Activated CD8-positive, alpha-beta memory T cell treated with anti-CD3 and anti-CD28 coated beads, Interleukin-2, amount 50 U/mL, for 4 hours (primary cell): ENCODE measurements around the gene RIMBP2.
"Not testable (repeated sequence)": the region's sequence is repeated elsewhere in the genome, so short reads cannot be mapped to it uniquely, and the experiment has no call there.

ENCODE experiments used
- DNase-seq: peaks from one replicate; pipeline ENCODE4 v3.0.0-alpha.2; 2020

Gene RIMBP2

DNA sequence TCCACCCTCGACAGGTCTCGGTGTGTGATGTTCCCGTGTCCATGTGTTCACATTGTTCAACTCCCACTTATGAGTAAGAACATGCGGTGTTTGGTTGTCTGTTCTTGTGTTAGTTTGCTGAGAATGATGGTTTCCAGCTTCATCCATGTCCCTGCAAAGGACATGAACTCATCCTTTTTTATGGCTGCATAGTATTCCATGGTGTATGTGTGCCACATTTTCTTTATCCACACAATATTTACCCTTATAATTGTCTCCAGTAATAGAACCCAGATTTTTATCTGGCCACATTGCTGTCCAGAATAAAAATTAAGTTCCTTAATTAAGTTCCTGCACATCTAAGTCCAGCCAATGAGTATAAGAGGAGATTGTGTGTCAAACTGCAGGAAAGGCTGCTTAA lies 22.3 kb upstream of the RIMBP2 start:
- not testable (repeated sequence) for DNase-seq

DNA sequence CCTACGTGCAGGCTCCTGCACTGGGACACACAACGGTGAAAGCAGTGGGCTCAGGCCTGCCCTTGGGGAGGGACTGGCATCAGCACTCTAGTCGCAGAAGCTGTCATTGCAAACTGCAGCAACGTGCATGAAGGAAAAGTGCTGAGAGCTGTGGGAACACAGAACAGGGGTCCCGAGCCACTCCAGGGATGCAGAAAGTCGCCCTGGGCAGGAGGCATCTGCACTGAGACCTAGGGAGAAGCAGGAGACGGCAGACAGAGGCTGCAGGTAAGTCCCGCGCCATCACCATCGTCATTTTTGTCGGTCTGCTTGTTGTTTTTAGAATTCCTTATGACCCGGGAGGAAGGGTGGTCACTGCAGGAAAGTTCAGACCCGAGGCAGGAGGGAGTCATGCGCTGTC lies 21.6 kb upstream of the RIMBP2 start:
- DNase-seq, result no peak

- DNase-seq, result no peak
Measured at GRCh38 chr12:130729344-130729743, 13.2 kb upstream of the RIMBP2 start.

- DNase-seq, result no peak
Measured at GRCh38 chr12:130728158-130729058, 12.3 kb upstream of the RIMBP2 start.

GRCh38 chr12:130719263-130719859 lies 3.3 kb upstream of the RIMBP2 start:
- no peak for DNase-seq

DNA sequence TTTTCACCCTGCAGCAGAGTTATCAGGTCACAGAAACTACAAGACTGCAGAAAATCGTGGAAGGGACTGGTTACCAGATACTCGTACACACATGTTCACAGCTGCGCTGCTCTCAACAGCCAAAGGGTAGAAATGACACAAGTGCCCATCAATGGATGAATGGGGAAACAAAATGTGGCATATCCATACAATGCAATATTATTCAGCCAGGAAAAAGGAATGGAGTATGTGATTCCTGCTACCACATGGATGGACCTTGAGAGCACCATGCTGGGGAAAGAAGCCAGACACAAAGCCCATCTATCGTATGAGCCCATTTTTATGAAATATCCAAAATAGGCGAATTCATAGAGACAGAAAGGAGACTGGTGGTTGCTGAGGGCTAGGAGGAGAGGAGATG lies 1.7 kb upstream of the RIMBP2 start:
- no peak for DNase-seq

- DNase-seq, result no peak
Measured at GRCh38 chr12:130716969-130717366, 869 bp upstream of the RIMBP2 start.

GRCh38 chr12:130715150-130715997 lies 725 bp downstream of the RIMBP2 start:
- DNase-seq, result no peak

GRCh38 chr12:130714591-130715149 lies 1.4 kb downstream of the RIMBP2 start:
- DNase-seq, result no peak

DNA sequence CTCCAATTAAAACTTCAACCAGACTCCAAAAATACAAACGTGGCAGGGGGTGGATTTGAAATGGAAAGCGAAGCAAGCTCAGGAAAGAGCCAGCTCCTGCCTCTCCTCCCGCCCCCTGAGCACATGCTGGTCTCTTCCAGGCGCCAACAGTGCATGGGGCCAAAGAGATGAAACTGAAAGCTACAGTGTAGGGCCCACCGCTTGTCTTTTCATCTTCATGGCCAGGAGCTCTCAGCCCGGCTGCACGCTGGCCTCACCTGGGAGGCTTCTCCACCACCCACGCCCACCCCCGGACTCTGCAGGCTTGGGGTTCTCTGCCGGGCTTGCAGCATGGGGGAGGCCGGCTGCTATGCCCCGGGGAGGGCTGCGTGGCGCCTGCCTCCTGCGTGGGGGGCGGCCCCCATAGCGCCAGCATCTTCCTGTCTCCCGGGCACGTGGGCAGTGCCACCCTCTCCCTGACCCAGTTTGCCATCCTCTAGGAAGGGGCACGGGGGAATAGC lies 2.0 kb downstream of the RIMBP2 start:
- DNase-seq, result no peak

GRCh38 chr12:130713581-130713991 lies 2.5 kb downstream of the RIMBP2 start:
- no peak for DNase-seq

- no peak for DNase-seq
Measured at GRCh38 chr12:130712346-130713065, 3.6 kb downstream of the RIMBP2 start.

GRCh38 chr12:130711756-130712155 lies 4.3 kb downstream of the RIMBP2 start:
- no peak for DNase-seq

- DNase-seq, result no peak
Measured at GRCh38 chr12:130710733-130711080, 5.4 kb downstream of the RIMBP2 start.

GRCh38 chr12:130709971-130710732 lies 5.9 kb downstream of the RIMBP2 start:
- no peak for DNase-seq

- no peak for DNase-seq
Measured at GRCh38 chr12:130709151-130709970, 6.7 kb downstream of the RIMBP2 start.

DNA sequence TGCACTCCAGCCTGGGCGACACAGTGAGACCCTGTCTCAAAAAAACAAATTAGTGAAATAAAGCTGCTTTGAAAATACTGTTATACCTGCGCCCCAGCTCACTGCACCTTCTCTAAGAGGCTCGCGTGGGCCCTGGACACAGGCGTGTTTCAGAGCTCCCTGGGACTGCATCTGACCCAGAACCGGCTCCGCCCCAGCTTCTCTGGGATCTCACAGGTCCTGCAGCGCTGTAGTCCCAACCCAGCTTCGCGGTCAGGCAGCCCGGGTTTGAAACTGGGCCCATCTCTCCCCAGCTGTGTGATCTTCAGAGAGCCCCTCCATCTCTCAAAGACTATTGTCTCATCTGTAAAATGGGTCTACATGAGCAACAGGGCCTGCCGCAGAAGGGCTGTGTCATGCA lies 7.5 kb downstream of the RIMBP2 start:
- no peak for DNase-seq

GRCh38 chr12:130707571-130707891 lies 8.6 kb downstream of the RIMBP2 start:
- no peak for DNase-seq

DNA sequence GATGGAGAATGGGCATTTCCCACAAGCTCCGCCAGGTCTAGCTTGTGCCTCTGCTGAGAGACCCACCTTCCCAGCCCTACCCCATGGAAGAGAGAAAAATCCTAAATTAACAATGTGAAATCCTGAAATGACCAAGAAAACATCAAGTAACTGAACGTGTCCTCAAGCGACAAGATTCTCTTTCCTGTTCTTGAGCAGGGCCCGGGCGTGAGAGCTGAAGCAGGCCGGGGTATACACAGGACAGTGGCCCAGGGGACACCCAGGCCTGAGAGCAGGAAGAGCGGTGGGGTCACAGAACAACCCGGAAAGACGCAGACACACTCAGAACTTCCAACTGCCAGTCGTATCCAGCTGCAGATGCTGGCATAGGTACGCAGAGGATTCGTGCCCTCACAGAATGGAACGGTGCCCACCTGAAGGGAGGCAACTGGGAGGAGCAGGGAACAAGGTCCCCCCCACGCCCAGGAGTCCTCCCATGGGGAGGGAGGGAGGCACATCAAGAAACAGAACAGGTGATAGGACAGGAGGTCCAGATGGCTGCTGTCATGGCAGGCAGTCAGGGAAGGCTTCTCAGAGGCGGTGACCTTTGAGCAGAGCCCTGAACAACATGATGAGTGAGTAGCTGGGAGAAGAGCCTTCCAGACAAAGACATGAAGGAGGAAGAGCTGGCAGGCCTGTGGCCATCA lies 9.1 kb downstream of the RIMBP2 start:
- DNase-seq, result no peak

DNA sequence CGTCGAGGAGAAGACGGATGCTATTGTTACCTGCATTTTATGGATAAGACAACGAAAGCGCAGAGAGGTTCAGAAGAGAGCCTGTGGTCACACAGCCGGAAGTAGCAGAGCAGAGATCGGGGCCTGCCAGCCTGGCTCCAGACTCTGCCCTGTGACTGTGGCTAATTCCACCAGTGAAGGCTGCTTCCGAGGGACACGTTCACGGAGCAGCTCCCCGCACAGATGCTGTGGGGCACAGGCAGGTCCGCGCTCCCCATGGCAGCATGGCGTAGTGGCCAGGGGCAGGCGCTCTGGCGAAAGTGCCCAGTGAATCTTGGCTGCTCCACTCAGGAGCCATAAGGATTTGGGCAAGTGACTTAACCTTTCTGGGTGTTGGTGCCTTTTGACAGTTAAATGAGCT lies 9.8 kb downstream of the RIMBP2 start:
- DNase-seq, result no peak
